ENCODE results near the gene LIN28A.
A peak's percentile ranks its signal among the peaks of the same experiment; 100 is the strongest.

The LIN28A gene, protein sequence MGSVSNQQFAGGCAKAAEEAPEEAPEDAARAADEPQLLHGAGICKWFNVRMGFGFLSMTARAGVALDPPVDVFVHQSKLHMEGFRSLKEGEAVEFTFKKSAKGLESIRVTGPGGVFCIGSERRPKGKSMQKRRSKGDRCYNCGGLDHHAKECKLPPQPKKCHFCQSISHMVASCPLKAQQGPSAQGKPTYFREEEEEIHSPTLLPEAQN

DNA sequence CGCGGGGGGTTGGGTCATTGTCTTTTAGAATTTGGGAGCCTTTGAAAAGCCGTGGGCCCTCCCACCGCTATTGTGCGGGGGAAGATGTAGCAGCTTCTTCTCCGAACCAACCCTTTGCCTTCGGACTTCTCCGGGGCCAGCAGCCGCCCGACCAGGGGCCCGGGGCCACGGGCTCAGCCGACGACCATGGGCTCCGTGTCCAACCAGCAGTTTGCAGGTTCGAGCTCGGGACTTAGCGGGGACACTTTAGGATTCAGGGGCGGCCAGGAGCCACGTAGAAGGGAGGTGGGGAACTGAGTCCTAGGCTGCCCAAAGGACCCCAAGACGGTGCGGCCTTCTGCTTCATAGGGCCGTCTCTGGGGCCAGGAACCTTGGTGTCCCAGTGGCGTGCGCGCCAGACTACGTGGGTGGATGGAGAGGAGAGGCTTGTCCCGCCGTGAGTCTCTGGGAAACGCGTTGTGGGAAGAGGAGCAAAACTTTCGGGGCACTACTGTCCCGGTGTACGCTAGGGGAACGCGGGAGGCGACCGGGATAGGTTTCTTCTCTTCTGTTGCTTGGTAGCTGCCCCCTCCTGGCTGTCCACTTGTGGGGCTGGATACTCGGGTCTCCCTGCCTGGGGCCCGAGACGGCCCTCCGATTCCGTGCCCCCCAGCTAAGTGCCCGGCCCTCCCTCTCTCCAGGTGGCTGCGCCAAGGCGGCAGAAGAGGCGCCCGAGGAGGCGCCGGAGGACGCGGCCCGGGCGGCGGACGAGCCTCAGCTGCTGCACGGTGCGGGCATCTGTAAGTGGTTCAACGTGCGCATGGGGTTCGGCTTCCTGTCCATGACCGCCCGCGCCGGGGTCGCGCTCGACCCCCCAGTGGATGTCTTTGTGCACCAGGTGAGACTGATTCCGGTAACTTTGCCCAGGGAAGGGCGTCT is at the start of gene LIN28A:
LIN28A (plus strand) TSS at position 112 of the 918 bp plus-strand sequence; CDS start at position 187, 75 bp downstream.
- TF ChIP-seq CTCF (IDR thresholded peaks at IDR 0.05; ENCODE audit: insufficient read depth, missing control alignments), result no peak
- no peak for FAIRE-seq

DNA sequence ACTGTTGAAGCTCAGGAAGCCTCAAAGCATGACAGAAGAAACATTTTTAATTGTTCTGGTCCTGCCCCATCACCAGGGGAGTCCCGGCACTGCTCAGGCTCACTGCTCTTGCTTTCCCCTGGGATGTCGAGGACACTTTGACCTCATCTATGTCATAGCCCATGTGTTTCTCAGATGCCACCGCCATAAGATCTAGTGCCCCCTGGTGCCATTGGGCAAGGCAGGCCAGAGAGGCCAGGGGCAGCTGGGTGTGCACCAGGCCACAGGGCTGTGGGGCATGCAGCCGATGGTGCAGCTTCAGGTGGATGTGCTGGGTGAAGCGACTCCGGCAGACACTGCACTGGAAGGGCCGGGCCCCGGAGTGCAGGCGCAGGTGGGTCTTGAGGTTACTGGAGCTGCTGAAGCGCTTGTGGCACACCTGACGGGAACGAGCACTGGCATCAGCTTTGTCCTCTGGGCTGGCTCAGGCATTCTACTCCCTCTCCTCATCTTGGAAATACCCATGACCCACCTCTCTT is 49.0 kb upstream of the LIN28A start:
- no peak for TF ChIP-seq CTCF (IDR thresholded peaks at IDR 0.05; ENCODE audit: insufficient read depth, missing control alignments)
- no peak for FAIRE-seq
- no peak for DNase-seq (ENCODE audit: insufficient read length, low spot score)

More for the DNA sequence above, at the start of gene LIN28A:
- DNase-seq (ENCODE audit: insufficient read length, low spot score), result no peak

GRCh38 chr1:26362331-26362730 is 48.3 kb upstream of the LIN28A start:
- TF ChIP-seq CTCF (IDR thresholded peaks at IDR 0.05; ENCODE audit: insufficient read depth, missing control alignments), result no peak
- DNase-seq (ENCODE audit: insufficient read length, low spot score) (no peak), FAIRE-seq (no peak)

DNA sequence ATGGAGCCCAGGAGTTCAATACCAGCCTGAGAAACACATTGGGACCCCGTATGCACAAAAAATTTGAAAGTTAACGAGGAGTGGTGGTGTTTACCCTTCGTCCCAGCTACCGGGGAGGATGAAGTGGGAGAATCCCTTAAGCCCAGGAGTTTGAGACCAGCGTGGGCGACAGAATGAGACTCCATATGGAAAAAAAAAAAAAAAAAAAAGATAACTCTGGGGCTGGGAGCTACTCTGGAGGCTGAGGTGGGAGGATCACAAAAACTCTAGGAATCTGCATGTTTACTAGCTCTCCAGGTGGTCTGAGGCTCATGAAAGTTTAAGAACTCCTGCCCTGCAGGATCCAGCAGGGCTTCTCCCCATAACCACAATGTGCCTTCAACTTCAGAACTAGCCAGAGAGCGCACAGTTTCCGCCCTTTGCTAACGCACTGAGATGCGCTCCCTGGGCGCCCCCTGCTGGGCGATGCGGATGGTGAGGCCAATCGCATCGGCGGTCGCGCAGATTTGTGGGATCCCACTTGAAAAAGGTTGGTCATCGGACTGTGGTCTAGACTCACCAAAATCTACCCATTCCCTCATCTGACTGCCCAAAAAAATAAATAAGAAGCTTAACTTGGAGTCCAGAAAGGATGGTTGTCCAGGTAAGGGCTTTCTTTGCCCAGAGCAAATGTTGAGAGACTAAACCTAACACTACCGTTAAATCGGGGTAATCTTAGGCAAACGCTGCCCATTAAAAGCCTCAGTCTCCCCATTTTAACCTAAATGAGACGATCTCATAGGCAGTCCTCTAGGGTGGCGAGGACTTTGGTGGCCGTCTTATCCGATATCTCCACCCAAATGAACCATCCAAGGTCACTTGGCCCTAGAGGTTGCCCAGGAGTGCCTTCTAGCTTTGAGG is 46.8 kb upstream of the LIN28A start:
- FAIRE-seq (no peak), DNase-seq (ENCODE audit: insufficient read length, low spot score) (peak; percentile 50)
- TF ChIP-seq CTCF (IDR thresholded peaks at IDR 0.05; ENCODE audit: insufficient read depth, missing control alignments), result peak; percentile 86

- no peak for DNase-seq (ENCODE audit: insufficient read length, low spot score)
- no peak for TF ChIP-seq CTCF (IDR thresholded peaks at IDR 0.05; ENCODE audit: insufficient read depth, missing control alignments)
These were observed 45.7 kb upstream of the LIN28A start for GRCh38 chr1:26364956-26365355.

DNA sequence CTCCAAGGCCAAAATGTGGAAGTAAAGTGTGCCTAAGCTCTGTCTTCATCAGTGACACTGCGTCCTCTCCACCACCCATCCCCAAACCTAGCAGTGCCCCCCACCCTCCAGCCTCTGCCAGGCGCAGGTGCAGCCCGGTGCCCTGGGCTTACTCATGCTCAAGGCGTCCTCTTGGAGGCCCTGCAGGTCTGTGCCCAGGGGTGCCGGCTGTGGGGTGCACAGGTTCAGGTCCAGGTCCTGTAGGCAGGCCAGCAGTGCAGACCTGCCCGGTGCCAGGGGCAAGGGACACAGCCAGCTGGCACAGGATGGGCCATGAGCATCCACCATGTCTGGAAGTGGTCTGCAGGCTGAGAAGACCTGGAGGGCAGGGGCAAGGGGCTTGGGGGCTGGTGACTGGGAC is 43.2 kb upstream of the LIN28A start:
- FAIRE-seq, result no peak
- TF ChIP-seq CTCF (IDR thresholded peaks at IDR 0.05; ENCODE audit: insufficient read depth, missing control alignments), result no peak
- DNase-seq (ENCODE audit: insufficient read length, low spot score), result no peak

More at GRCh38 chr1:26364956-26365355, 45.7 kb upstream of the LIN28A start:
- FAIRE-seq, result no peak
